PC-3 (cell line): ENCODE results near the gene OR56B1. TPM values are rescaled to one million over a fixed set of nuclear protein-coding genes. Genes with fewer than 3 reads are reported as not detected.

ENCODE experiments used
- ATAC-seq: fragments of 200-7000 bp; cut with Tn5 transposase; 2 replicates; pipeline ENCODE4 v1.9.1; 2020; ENCODE audit warnings: mild to moderate bottlenecking, moderate library complexity
- BruUV-seq: library from RNA; stranded (reverse); fragments of 400-500 nt; replicated peaks from 2 replicates; lab custom pipeline; 2021; lab: Mats Ljungman, UMichigan
- CTCF ChIA-PET: fragments of 300-600 bp; sonication (Branson Sonifier 250); formaldehyde crosslinking; loops from one replicate; lab custom pipeline; 2022; ENCODE audit warnings: antibody characterized with exemption; lab: Charles Lee
- POLR2A ChIA-PET: fragments of 300-600 bp; sonication (Branson Sonifier 250); formaldehyde crosslinking; loops from one replicate; lab custom pipeline; 2022; ENCODE audit warnings: antibody characterized with exemption; ENCODE audit not compliant: unreplicated experiment; lab: Charles Lee
- DNase-seq: peaks from one replicate; pipeline ENCODE4 v3.0.0-alpha.2; 2015
- H2AFZ ChIP-seq: fragments of 300-600 bp; sonication (generic); 2 replicates; pipeline ENCODE4 v1.6.0; 2016; ENCODE audit warnings: antibody characterized with exemption, low read length
- H3F3A ChIP-seq: fragments of 300-600 bp; sonication (generic); one replicate; pipeline ENCODE4 v1.6.0; 2017; ENCODE audit warnings: antibody characterized with exemption, low read length, control low read depth, mild to moderate bottlenecking; ENCODE audit not compliant: unreplicated experiment
- H3K27ac ChIP-seq: fragments of 300-600 bp; sonication (generic); 2 replicates; pipeline ENCODE4 v1.5.1; 2016; ENCODE audit warnings: mild to moderate bottlenecking, low read length
- H3K27me3 ChIP-seq: fragments of 300-600 bp; sonication (generic); 2 replicates; pipeline ENCODE4 v1.6.1; 2016; ENCODE audit warnings: low read length, mixed read lengths
- H3K36me3 ChIP-seq: fragments of 300-600 bp; sonication (generic); 2 replicates; pipeline ENCODE4 v1.6.1; 2016; ENCODE audit warnings: low read depth, mixed run types, low read length, mixed read lengths
- H3K4me1 ChIP-seq: fragments of 300-600 bp; sonication (generic); 2 replicates; pipeline ENCODE4 v1.5.1; 2016; ENCODE audit warnings: low read length; ENCODE audit not compliant: insufficient read depth
- H3K4me2 ChIP-seq: fragments of 300-600 bp; sonication (generic); 2 replicates; pipeline ENCODE4 v1.6.0; 2016; ENCODE audit warnings: low read length
- H3K4me3 ChIP-seq: fragments of 300-600 bp; sonication (generic); 2 replicates; pipeline ENCODE4 v1.5.1; 2016; ENCODE audit warnings: mild to moderate bottlenecking, low read length, mixed read lengths
- H3K79me2 ChIP-seq: fragments of 300-600 bp; sonication (generic); 2 replicates; pipeline ENCODE4 v1.6.1; 2017; ENCODE audit warnings: low read length, mixed read lengths
- H3K9ac ChIP-seq: fragments of 300-600 bp; sonication (generic); 2 replicates; pipeline ENCODE4 v1.6.0; 2016; ENCODE audit warnings: mild to moderate bottlenecking, low read length
- H3K9me2 ChIP-seq: fragments of 300-600 bp; sonication (generic); replicated peaks from 2 replicates; pipeline ENCODE4 v1.6.1; 2016; ENCODE audit warnings: mixed run types, low read length, mixed read lengths
- H3K9me3 ChIP-seq: fragments of 300-600 bp; sonication (generic); 2 replicates; pipeline ENCODE4 v1.6.1; 2016; ENCODE audit warnings: low read length, mixed read lengths
- H4K20me1 ChIP-seq: fragments of 300-600 bp; sonication (generic); 2 replicates; pipeline ENCODE4 v1.6.1; 2016; ENCODE audit warnings: low read length, mixed read lengths
- CTCF ChIP-seq: fragments of 300-600 bp; sonication (generic); conservative IDR thresholded peaks from 2 replicates; pipeline ENCODE4 v1.5.1; 2017; ENCODE audit warnings: antibody characterized with exemption, low read depth, mild to moderate bottlenecking, low read length
- EZH2 ChIP-seq: fragments of 300-600 bp; sonication (generic); IDR thresholded peaks from one replicate; pipeline ENCODE4 v1.6.1; 2017; ENCODE audit warnings: antibody characterized with exemption, mild to moderate bottlenecking, low read length; ENCODE audit not compliant: unreplicated experiment
- EZH2phosphoT487 ChIP-seq: fragments of 300-600 bp; sonication (generic); IDR thresholded peaks from 2 replicates; pipeline ENCODE4 v1.6.1; 2018; ENCODE audit warnings: mild to moderate bottlenecking, antibody characterized with exemption, low read length, borderline replicate concordance
- intact Hi-C: fragments of 100-400 bp; cut with micrococcal nuclease; formaldehyde crosslinking; loops from 2 replicates; pipeline ENCODE4 v1.9.0; 2023
- total RNA-seq: library from RNA; depleted of rRNA; stranded (reverse); fragments of >200 nt; gene quantifications from 2 replicates; pipeline ENCODE4 v1.2.3, GENCODE V29; 2014

OR56B1 gene
- total RNA-seq, 1 experiment from 2014 or later: not detected

GRCh38 chr11:5691964-5692361 lies 44.3 kb upstream of the OR56B1 start:
- H4K20me1 ChIP-seq: no peaks in the 10 kb centered on the region
- no peak overlapping the region for H3K4me3 ChIP-seq
- CTCF ChIA-PET: no interaction called here
- H3K4me1 ChIP-seq: no peaks in the 10 kb centered on the region
- no peaks in the 10 kb centered on the region for H3K36me3 ChIP-seq
- ATAC-seq (no peak), DNase-seq (no peak)
- POLR2A ChIA-PET: no interaction called here
- H2AFZ ChIP-seq: no peak overlapping the region
- no peaks in the 10 kb centered on the region for H3F3A ChIP-seq
- H3K9ac ChIP-seq: no peak overlapping the region
- H3K79me2 ChIP-seq: no peaks in the 10 kb centered on the region
- no peaks in the 10 kb centered on the region for H3K9me2 ChIP-seq
- peaks cover 4% of the 10 kb centered on the region for H3K27me3 ChIP-seq
- BruUV-seq: no TSS peak
- TF ChIP-seq EZH2 (no peak), EZH2phosphoT487 (no peak), CTCF (no peak)
- intact Hi-C loops: no loop called here
- no peaks in the 10 kb centered on the region for H3K9me3 ChIP-seq
- no peak overlapping the region for H3K4me2 ChIP-seq
- H3K27ac ChIP-seq: no peak overlapping the region

GRCh38 chr11:5694642-5695041 lies 41.6 kb upstream of the OR56B1 start:
- no peaks in the 10 kb centered on the region for H3K4me1 ChIP-seq
- H3F3A ChIP-seq: no peaks in the 10 kb centered on the region
- CTCF ChIA-PET: no interaction called here
- no peaks in the 10 kb centered on the region for H3K36me3 ChIP-seq
- ATAC-seq (no peak), DNase-seq (no peak)
- H4K20me1 ChIP-seq: no peaks in the 10 kb centered on the region
- no peaks in the 10 kb centered on the region for H3K79me2 ChIP-seq
- BruUV-seq: no TSS peak
- TF ChIP-seq EZH2: no peak
- no peak for TF ChIP-seq EZH2phosphoT487
- H3K9ac ChIP-seq: no peak overlapping the region
- no peak overlapping the region for H3K27ac ChIP-seq
- H3K9me3 ChIP-seq: no peaks in the 10 kb centered on the region
- H3K9me2 ChIP-seq: no peaks in the 10 kb centered on the region
- intact Hi-C loops: no loop called here
- no peak overlapping the region for H3K4me3 ChIP-seq
- POLR2A ChIA-PET: no interaction called here
- H3K27me3 ChIP-seq: peaks cover 4% of the 10 kb centered on the region
- H3K4me2 ChIP-seq: no peak overlapping the region
- no peak overlapping the region for H2AFZ ChIP-seq

- Histone ChIP-seq H3K79me2 (no peaks in the 10 kb centered on the region), H3K27me3 (peaks cover 4% of the 10 kb centered on the region), H3K27ac (no peak overlapping the region), H3F3A (no peaks in the 10 kb centered on the region), H3K4me1 (no peaks in the 10 kb centered on the region), H3K9me3 (no peaks in the 10 kb centered on the region), H4K20me1 (no peaks in the 10 kb centered on the region), H3K9ac (no peak overlapping the region), H3K4me2 (no peak overlapping the region), H2AFZ (no peak overlapping the region), H3K36me3 (no peaks in the 10 kb centered on the region), H3K9me2 (no peaks in the 10 kb centered on the region), H3K4me3 (no peak overlapping the region)
- no TSS peak for BruUV-seq
- no peak for DNase-seq
- no peak for TF ChIP-seq EZH2
- ChIA-PET POLR2A (no interaction called here), CTCF (no interaction called here)
- intact Hi-C loops: no loop called here
- no peak for ATAC-seq
Observed at GRCh38 chr11:5695580-5695979, 40.7 kb upstream of the OR56B1 start.

GRCh38 chr11:5696210-5696609 lies 40.0 kb upstream of the OR56B1 start:
- no peaks in the 10 kb centered on the region for H3K79me2 ChIP-seq
- no peaks in the 10 kb centered on the region for H3F3A ChIP-seq
- intact Hi-C loops: no loop called here
- ChIA-PET CTCF (no interaction called here), POLR2A (no interaction called here)
- H3K9me3 ChIP-seq: no peaks in the 10 kb centered on the region
- no peaks in the 10 kb centered on the region for H3K36me3 ChIP-seq
- no peaks in the 10 kb centered on the region for H4K20me1 ChIP-seq
- no peak for DNase-seq
- H3K9me2 ChIP-seq: no peaks in the 10 kb centered on the region
- no peak for ATAC-seq
- no TSS peak for BruUV-seq
- H3K4me3 ChIP-seq: no peak overlapping the region
- TF ChIP-seq CTCF (no peak), EZH2 (no peak), EZH2phosphoT487 (no peak)
- no peak overlapping the region for H3K27ac ChIP-seq
- peaks cover 4% of the 10 kb centered on the region for H3K27me3 ChIP-seq
- H3K4me1 ChIP-seq: no peaks in the 10 kb centered on the region
- no peak overlapping the region for H2AFZ ChIP-seq
- H3K4me2 ChIP-seq: no peak overlapping the region
- no peak overlapping the region for H3K9ac ChIP-seq
